GM20000 (cell line): ENCODE results near the gene IGSF21.

Experiments used
- DNase-seq: peaks from one replicate; pipeline ENCODE4 v3.0.0; 2012; ENCODE audit warnings: low spot score
- TF ChIP-seq, protein P1 (sequence below): IDR thresholded peaks from 2 replicates; pipeline ENCODE4 v1.5.1; 2012; ENCODE audit warnings: mild to moderate bottlenecking, control low read depth; ENCODE audit errors: extremely low read depth, missing control alignments

The IGSF21 gene

GRCh38 chr1:18323259-18323658 is 215.7 kb downstream of the IGSF21 start:
- TF ChIP-seq, protein P1, sequence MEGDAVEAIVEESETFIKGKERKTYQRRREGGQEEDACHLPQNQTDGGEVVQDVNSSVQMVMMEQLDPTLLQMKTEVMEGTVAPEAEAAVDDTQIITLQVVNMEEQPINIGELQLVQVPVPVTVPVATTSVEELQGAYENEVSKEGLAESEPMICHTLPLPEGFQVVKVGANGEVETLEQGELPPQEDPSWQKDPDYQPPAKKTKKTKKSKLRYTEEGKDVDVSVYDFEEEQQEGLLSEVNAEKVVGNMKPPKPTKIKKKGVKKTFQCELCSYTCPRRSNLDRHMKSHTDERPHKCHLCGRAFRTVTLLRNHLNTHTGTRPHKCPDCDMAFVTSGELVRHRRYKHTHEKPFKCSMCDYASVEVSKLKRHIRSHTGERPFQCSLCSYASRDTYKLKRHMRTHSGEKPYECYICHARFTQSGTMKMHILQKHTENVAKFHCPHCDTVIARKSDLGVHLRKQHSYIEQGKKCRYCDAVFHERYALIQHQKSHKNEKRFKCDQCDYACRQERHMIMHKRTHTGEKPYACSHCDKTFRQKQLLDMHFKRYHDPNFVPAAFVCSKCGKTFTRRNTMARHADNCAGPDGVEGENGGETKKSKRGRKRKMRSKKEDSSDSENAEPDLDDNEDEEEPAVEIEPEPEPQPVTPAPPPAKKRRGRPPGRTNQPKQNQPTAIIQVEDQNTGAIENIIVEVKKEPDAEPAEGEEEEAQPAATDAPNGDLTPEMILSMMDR, result no peak
- no peak for DNase-seq

GRCh38 chr1:18324246-18324645 is 216.6 kb downstream of the IGSF21 start:
- no peak for DNase-seq
- TF ChIP-seq, protein P1, result no peak

DNA sequence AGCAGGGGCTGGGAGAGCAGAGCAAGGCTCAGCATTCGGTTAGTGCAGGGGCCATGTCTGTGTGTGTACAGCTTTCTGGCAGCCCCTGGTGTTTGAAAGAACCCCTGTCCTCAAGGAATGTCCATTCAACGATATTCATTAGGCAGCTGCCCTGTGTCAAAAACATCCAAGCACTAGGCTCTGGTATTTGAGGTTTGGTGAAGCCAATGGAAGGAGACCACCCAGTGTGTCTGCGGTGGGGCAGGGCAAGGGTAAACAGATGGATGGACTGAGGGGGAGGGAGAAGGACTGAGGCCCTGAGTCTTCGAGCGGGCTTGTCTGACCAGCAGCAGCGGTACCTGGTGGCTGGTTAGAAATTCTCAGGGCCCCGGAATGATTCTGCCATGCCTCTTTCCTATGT is 217.5 kb downstream of the IGSF21 start:
- TF ChIP-seq, protein P1, result no peak
- no peak for DNase-seq

- TF ChIP-seq, protein P1, result no peak
- no peak for DNase-seq
These were observed 218.8 kb downstream of the IGSF21 start for GRCh38 chr1:18326211-18326897.

DNA sequence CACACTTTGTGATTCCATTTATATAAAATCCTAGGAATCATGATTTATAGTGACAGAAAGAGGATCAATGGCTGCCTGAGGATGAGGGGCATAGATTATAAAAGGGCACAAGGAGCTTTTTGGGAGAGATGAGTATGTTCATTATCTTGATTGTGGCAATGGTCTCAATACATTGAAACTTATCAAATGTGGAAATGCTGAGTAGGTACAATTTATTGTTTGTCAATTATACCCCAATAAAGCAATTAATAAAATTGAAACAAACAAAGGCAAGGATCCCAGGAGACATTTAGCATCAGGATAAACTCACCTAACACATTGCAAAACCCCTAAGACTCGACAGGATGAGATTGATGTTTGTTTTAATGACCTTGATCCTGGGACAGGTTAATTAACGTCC is 220.1 kb downstream of the IGSF21 start:
- no peak for DNase-seq
- TF ChIP-seq, protein P1, result no peak

DNA sequence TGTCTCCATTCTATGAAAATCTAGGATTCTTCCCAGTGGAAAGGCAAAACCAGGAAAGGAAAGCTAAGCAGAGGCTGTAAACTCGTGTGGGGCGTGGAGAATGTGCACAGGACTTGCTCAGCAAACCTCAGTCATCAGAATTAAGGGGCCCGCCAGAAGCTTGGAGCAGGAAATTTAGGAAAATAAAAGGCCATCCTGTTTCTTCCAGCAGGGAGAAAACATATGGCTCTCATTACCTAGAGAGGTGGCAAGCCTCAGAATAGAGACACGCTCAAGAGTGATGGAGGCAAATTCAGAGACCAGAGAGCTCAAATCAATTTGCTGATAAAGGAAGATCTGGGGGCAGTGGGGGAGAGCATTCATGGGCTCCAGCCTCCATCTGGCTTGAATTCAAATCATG is 221.2 kb downstream of the IGSF21 start:
- TF ChIP-seq, protein P1, result no peak
- no peak for DNase-seq

DNA sequence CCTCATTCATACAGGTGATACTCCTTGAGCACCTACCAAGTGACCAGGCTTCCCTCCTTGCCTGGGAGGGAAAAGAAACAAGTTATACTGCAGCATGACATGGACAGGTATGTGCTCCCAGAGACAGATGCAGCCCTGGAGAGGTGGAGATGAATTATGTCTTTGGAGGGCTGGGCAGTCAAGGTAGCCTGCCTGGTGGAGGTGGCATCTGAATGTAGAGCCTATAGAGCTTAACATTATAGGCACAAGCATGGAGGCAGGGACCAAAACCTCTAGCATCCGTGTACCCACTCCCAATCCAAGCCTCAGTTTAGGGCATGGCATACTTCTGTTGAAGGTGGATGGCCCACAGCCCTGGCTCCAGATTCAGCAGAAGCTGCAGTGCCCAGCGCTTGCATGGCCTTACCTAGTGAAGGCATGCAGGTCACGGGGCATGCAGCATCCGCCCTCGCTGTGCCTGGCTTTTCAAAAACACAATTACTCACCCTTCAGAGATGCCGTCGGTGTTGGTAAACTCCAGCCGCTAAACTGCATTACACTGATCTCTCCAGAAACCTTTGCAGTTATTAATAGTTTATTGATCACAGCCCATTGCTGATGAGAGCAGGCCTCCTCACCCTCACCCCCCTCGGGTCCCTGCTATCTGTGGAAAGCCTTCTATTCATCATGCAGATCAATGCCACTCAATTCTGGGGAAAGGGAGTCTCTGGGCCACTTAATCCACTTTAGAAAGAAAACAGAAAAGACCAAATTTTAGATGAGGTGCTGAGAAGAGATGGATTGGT is 222.1 kb downstream of the IGSF21 start:
- TF ChIP-seq, protein P1, result no peak
- DNase-seq, result no peak
